SIG-M5 treated with dmso at 0.1 percent for 504 hours (cell line): ENCODE data around the gene APBB1IP.

Source experiments
- DNase-seq: peaks from one replicate; lab custom pipeline; 2025; ENCODE audit not compliant: unreplicated experiment; lab: John Stamatoyannopoulos, UW

The APBB1IP gene

GRCh38 chr10:26612151-26612915, 174.2 kb downstream of the APBB1IP start:
- DNase-seq, result no peak
